Measurements from ENCODE around the gene HGS. TPM values are rescaled to one million over a fixed set of nuclear protein-coding genes. Genes with fewer than 3 reads are reported as not detected.

Gene HGS
- total and polyA plus RNA-seq, 2 of the 4 experiments (the other 2 are of a cell fraction): 52.5 to 137 TPM

GRCh38 chr17:81720267-81721071 is 36.7 kb downstream of the HGS start:
- no peak overlapping the region for H3K56ac ChIP-seq (ENCODE audit: extremely low read depth, insufficient read depth, low read length)
- H3K27me3 ChIP-seq (ENCODE audit: control insufficient read depth, insufficient read depth, low read length): no peaks in the 10 kb centered on the region
- no peak overlapping the region for H3K23ac ChIP-seq (ENCODE audit: low read depth, low read length)
- no peak overlapping the region for H2BK120ac ChIP-seq (ENCODE audit: low read depth, low read length)
- dilution Hi-C loops (cut with HindIII; ENCODE audit: low sequenced_read_pairs, unreplicated experiment): no loop called here
- no peaks in the 10 kb centered on the region for H3K4me1 ChIP-seq (ENCODE audit: control insufficient read depth, insufficient read depth, low read length)
- WGBS, 2 experiments (ENCODE audit: extremely low coverage in 2 of 2, insufficient read length in 1 of 2): 81% methylated on average over 21 of the region's 33 CpGs; no CpG with 5 or more reads in 1 of the 2 experiments
- no peak overlapping the region for H2AK9ac ChIP-seq (replicated peaks; ENCODE audit: low read depth, low read length, poor library complexity)
- H4K5ac ChIP-seq (ENCODE audit: low read depth, low read length): no peak overlapping the region
- no peak overlapping the region for H3K4me3 ChIP-seq (ENCODE audit: insufficient read depth, low read depth, low read length)
- H2BK20ac ChIP-seq (ENCODE audit: low read depth, low read length): no peak overlapping the region
- ChIA-PET CTCF (no interaction called here), POLR2A (ENCODE audit: unreplicated experiment) (no interaction called here)
- no peaks in the 10 kb centered on the region for H3K9me3 ChIP-seq (ENCODE audit: control insufficient read depth, insufficient read depth, low read length)
- H3K9ac ChIP-seq (ENCODE audit: low read depth, low read length): no peak overlapping the region
- no peak for DNase-seq
- no peak overlapping the region for H4K91ac ChIP-seq (ENCODE audit: insufficient read depth, low read depth, low read length)
- no peak overlapping the region for H3K14ac ChIP-seq (replicated peaks; ENCODE audit: low read depth, low read length)
- H3K4me2 ChIP-seq (ENCODE audit: low read depth, low read length): no peak overlapping the region
- no peak overlapping the region for H4K8ac ChIP-seq (ENCODE audit: low read depth in 2 of 2, low read length in 2 of 2)
- no peak overlapping the region for H2AK5ac ChIP-seq (ENCODE audit: low read depth, low read length)
- no peaks in the 10 kb centered on the region for H3K9me1 ChIP-seq (ENCODE audit: insufficient read depth, low read length)
- no peaks in the 10 kb centered on the region for H3K79me1 ChIP-seq (ENCODE audit: low read depth in 1 of 2, low read length in 2 of 2)
- in situ Hi-C loops (cut with MboI; ENCODE audit: low sequenced_read_pairs): no loop called here
- no TSS peak for BruUV-seq (replicated peaks)
- intact Hi-C loops (cut with micrococcal nuclease): no loop called here
- H4K20me1 ChIP-seq (ENCODE audit: insufficient read depth, low read length): no peaks in the 10 kb centered on the region
- H2BK5ac ChIP-seq (ENCODE audit: low read depth, low read length, poor library complexity, severe bottlenecking): no peak overlapping the region
- no peak for ATAC-seq (ENCODE audit: low read depth)
- H3K4ac ChIP-seq (ENCODE audit: low read depth, low read length): no peak overlapping the region
- H3K36me3 ChIP-seq (ENCODE audit: control insufficient read depth, insufficient read depth, low read length): peaks cover 2% of the 10 kb centered on the region; the same call in 1 of the 2 replicates
- H3K18ac ChIP-seq (ENCODE audit: low read depth, low read length): no peak overlapping the region
- no peak overlapping the region for H2BK15ac ChIP-seq (ENCODE audit: low read depth, low read length)
- no peak overlapping the region for H3K27ac ChIP-seq (ENCODE audit: insufficient read depth, low read length)
- no peak overlapping the region for H2AFZ ChIP-seq (replicated peaks; ENCODE audit: low read length, poor library complexity)
- TF ChIP-seq BHLHE40 (IDR thresholded peaks at IDR 0.05; ENCODE audit: low read depth, low read length) (no peak), RCOR1 (IDR thresholded peaks at IDR 0.05; ENCODE audit: insufficient replicate concordance, low read length) (no peak), USF2 (IDR thresholded peaks at IDR 0.05; ENCODE audit: low read depth, low read length) (no peak), ELK1 (IDR thresholded peaks at IDR 0.05; ENCODE audit: borderline replicate concordance, low read depth, low read length) (no peak), NFE2L2 (IDR thresholded peaks at IDR 0.05; ENCODE audit: low read depth, low read length) (no peak), CHD1 (IDR thresholded peaks at IDR 0.05; ENCODE audit: low read depth, low read length) (no peak), RAD21 (IDR thresholded peaks at IDR 0.05; ENCODE audit: low read length) (no peak), POLR2A (IDR thresholded peaks at IDR 0.05; ENCODE audit: low read depth, low read length) (no peak), MXI1 (IDR thresholded peaks at IDR 0.05; ENCODE audit: borderline replicate concordance, low read depth, low read length) (no peak), FOS (IDR thresholded peaks at IDR 0.05; ENCODE audit: low read depth, low read length) (no peak)
- TF ChIP-seq, protein P1, sequence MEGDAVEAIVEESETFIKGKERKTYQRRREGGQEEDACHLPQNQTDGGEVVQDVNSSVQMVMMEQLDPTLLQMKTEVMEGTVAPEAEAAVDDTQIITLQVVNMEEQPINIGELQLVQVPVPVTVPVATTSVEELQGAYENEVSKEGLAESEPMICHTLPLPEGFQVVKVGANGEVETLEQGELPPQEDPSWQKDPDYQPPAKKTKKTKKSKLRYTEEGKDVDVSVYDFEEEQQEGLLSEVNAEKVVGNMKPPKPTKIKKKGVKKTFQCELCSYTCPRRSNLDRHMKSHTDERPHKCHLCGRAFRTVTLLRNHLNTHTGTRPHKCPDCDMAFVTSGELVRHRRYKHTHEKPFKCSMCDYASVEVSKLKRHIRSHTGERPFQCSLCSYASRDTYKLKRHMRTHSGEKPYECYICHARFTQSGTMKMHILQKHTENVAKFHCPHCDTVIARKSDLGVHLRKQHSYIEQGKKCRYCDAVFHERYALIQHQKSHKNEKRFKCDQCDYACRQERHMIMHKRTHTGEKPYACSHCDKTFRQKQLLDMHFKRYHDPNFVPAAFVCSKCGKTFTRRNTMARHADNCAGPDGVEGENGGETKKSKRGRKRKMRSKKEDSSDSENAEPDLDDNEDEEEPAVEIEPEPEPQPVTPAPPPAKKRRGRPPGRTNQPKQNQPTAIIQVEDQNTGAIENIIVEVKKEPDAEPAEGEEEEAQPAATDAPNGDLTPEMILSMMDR (conservative IDR thresholded peaks at IDR 0.05; ENCODE audit: low read depth, low read length): no peak
